Muscle of leg (tissue), 11 donors: ENCODE data around the gene TCERG1L. TPM values are rescaled to one million over a fixed set of nuclear protein-coding genes. Genes with fewer than 3 reads are reported as not detected.
"Not testable (repeated sequence)": the region's sequence is repeated elsewhere in the genome, so short reads cannot be mapped to it uniquely, and the experiment has no call there.

Experiments used
- DNase-seq: peaks from one replicate; pipeline ENCODE4 v3.0.0; 2013
- H3K27ac ChIP-seq: one replicate; pipeline ENCODE4 v1.5.1; 2013; ENCODE audit warnings: mild to moderate bottlenecking, low read length, control low read depth
- H3K27me3 ChIP-seq: one replicate; pipeline ENCODE4 v1.6.1; 2013; ENCODE audit warnings: low read length; ENCODE audit not compliant: control insufficient read depth, insufficient read depth
- H3K36me3 ChIP-seq: one replicate; pipeline ENCODE4 v1.6.1; 2013; ENCODE audit warnings: low read length; ENCODE audit not compliant: control insufficient read depth, insufficient read depth
- H3K4me1 ChIP-seq: one replicate; pipeline ENCODE4 v1.6.1; 2013; ENCODE audit warnings: low read length; ENCODE audit not compliant: control insufficient read depth, insufficient read depth
- H3K4me3 ChIP-seq: one replicate; pipeline ENCODE4 v1.5.1; 2013; ENCODE audit warnings: low read length, control low read depth
- H3K9me3 ChIP-seq: replicated peaks from 2 replicates; pipeline ENCODE4 v1.6.1; 2013; ENCODE audit warnings: low read depth, low read length; ENCODE audit not compliant: control insufficient read depth
- WGBS: methylation state at CpG from one replicate; pipeline ENCODE4 v1.1.5; 2013; ENCODE audit warnings: missing lambda C conversion rate; ENCODE audit not compliant: insufficient coverage; 5-methylcytosine and 5-hydroxymethylcytosine counted together
- polyA plus RNA-seq, 8 donors: library from polyadenylated mRNA; unstranded; fragments of 120-200 nt; gene quantifications; one replicate each; pipeline versions ENCODE4 v1.2.1 to v1.2.3, GENCODE V29; 2013; ENCODE audit warnings: inconsistent platforms in 1 of 8, low replicate concordance in 1 of 8; ENCODE audit not compliant: insufficient read length in 8 of 8, insufficient read depth in 1 of 8
- total RNA-seq: library from RNA; stranded (reverse); fragments of 120-200 nt; gene quantifications from one replicate; pipeline ENCODE4 v1.2.4, GENCODE V29; 2013

TCERG1L gene
- total and polyA plus RNA-seq, 9 donors = 0.04 to 1.1 (median 0.15) TPM

DNA sequence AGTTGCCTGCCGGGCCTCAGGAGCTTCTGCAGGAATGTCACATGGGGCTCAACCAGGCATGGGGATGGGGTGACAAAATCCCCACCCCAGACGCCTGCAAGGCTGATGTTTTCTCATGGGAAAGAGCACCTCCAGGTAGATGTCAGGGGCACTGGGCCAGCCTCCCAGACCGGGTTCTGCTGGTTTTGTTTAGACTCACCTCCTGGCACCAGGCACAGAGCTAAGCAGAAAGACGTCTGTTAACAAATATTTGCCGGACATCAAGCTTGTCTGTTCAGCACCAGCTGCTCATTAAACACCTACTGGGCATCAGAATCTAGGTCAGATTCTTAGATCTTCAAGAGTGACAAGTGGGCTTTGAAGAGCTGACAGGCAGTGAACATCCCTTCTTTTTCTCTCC lies 34.9 kb upstream of the TCERG1L start:
- Histone ChIP-seq H3K9me3 (no peaks in the 10 kb centered on the region), H3K27ac (no peak overlapping the region), H3K4me1 (no peaks in the 10 kb centered on the region), H3K27me3 (peaks cover 3% of the 10 kb centered on the region), H3K4me3 (no peak overlapping the region), H3K36me3 (no peaks in the 10 kb centered on the region)
- WGBS = 38% methylated on average over 3 of the region's 5 CpGs
- no peak for DNase-seq

DNA sequence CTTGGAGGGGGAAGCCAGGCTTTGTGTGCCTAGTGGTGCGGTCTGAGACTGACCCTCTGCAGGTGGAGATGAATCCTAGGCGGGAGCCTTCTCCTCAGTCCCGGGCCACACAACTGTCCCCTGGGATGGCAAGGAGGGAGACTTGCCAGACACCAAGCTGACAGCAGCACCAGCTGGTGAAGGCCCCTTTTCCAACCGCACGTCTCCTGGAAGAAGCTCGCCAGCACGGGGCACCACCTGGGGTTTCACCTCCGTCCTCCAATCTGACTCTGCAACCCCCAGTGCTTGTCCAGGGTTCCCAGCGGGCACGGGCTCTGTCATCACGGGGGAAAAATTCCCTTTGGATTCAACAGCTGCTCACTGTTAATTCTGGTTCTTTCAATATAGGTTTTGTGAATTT lies 34.2 kb upstream of the TCERG1L start:
- no peaks in the 10 kb centered on the region for H3K4me1 ChIP-seq
- H3K27me3 ChIP-seq = no peaks in the 10 kb centered on the region
- no peak overlapping the region for H3K27ac ChIP-seq
- no peaks in the 10 kb centered on the region for H3K9me3 ChIP-seq
- 60% methylated on average over 6 of the region's 11 CpGs for WGBS
- H3K4me3 ChIP-seq = no peak overlapping the region
- H3K36me3 ChIP-seq = no peaks in the 10 kb centered on the region
- no peak for DNase-seq

DNA sequence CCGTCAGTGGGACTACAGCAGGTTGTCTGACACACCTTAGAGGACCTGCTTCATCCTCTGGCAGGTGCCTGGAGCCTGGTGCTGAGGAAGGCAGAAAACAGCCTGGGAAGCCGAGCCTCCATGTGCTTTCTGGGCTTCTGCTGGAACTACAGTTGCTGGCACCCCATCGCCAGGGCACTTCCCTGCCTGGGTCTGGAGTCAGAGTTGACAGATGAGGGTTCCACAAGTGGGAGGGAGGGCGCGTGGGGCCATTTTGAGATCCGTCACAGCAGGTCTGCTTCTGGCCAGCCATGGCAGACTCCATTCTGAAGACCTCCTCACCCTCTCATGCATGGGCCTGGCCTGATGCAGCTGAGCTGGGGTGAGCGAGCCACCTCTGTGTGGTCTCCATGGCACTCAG lies 33.2 kb upstream of the TCERG1L start:
- H3K4me1 ChIP-seq = no peaks in the 10 kb centered on the region
- no peak overlapping the region for H3K27ac ChIP-seq
- 84% methylated on average over 7 of the region's 7 CpGs for WGBS
- no peaks in the 10 kb centered on the region for H3K27me3 ChIP-seq
- no peak overlapping the region for H3K4me3 ChIP-seq
- no peaks in the 10 kb centered on the region for H3K9me3 ChIP-seq
- H3K36me3 ChIP-seq = no peaks in the 10 kb centered on the region
- DNase-seq = no peak

GRCh38 chr10:131337741-131338140 lies 26.2 kb upstream of the TCERG1L start:
- no peaks in the 10 kb centered on the region for H3K4me1 ChIP-seq
- no peaks in the 10 kb centered on the region for H3K36me3 ChIP-seq
- no peak overlapping the region for H3K4me3 ChIP-seq
- WGBS = 56% methylated on average over 2 of the region's 5 CpGs
- no peak overlapping the region for H3K27ac ChIP-seq
- H3K9me3 ChIP-seq = peaks cover 2% of the 10 kb centered on the region
- H3K27me3 ChIP-seq = peaks cover 2% of the 10 kb centered on the region
- DNase-seq = no peak

DNA sequence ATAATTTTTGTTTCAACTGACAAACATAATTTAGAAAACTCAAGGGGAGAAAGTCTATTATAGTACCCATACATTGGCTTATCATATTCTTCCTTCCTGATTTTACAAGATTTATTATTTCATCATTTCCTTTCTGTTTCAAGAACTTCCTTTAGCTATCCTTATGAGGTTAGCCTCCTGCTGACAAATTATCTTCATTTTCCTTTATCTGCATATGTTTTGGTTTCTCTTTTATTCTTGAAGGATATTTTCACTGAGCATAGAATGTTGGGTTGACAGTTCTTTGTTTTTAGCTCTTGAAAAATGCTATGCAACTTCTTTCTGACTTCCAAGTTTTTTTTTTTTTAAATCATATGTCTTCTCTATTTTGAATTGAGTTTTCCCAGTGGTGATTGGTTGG lies 21.3 kb upstream of the TCERG1L start:
- no peak for DNase-seq
- Histone ChIP-seq H3K4me1 (no peaks in the 10 kb centered on the region), H3K36me3 (no peaks in the 10 kb centered on the region), H3K9me3 (no peaks in the 10 kb centered on the region), H3K27ac (no peak overlapping the region), H3K4me3 (no peak overlapping the region), H3K27me3 (peaks cover 2% of the 10 kb centered on the region)

GRCh38 chr10:131323880-131324279 lies 12.4 kb upstream of the TCERG1L start:
- Histone ChIP-seq H3K9me3 (no peaks in the 10 kb centered on the region), H3K4me1 (no peaks in the 10 kb centered on the region), H3K27me3 (peaks cover 27% of the 10 kb centered on the region), H3K27ac (no peak overlapping the region), H3K36me3 (no peaks in the 10 kb centered on the region), H3K4me3 (no peak overlapping the region)
- DNase-seq = no peak
- 47% methylated on average over 12 of the region's 12 CpGs for WGBS

GRCh38 chr10:131323025-131323424 lies 11.5 kb upstream of the TCERG1L start:
- Histone ChIP-seq H3K9me3 (no peaks in the 10 kb centered on the region), H3K27ac (no peak overlapping the region), H3K36me3 (no peaks in the 10 kb centered on the region), H3K4me1 (no peaks in the 10 kb centered on the region), H3K27me3 (peaks cover 29% of the 10 kb centered on the region), H3K4me3 (no peak overlapping the region)
- no CpG with 5 or more reads among the region's 2 CpGs for WGBS
- DNase-seq = no peak

- H3K36me3 ChIP-seq, H3K4me1 ChIP-seq, H3K9me3 ChIP-seq, H3K27ac ChIP-seq, DNase-seq, H3K4me3 ChIP-seq: not testable (repeated sequence)
- H3K27me3 ChIP-seq = peaks cover 31% of the 10 kb centered on the region
- WGBS = 89% methylated on average over 12 of the region's 19 CpGs
Measured at GRCh38 chr10:131322575-131322974, 11.1 kb upstream of the TCERG1L start.

DNA sequence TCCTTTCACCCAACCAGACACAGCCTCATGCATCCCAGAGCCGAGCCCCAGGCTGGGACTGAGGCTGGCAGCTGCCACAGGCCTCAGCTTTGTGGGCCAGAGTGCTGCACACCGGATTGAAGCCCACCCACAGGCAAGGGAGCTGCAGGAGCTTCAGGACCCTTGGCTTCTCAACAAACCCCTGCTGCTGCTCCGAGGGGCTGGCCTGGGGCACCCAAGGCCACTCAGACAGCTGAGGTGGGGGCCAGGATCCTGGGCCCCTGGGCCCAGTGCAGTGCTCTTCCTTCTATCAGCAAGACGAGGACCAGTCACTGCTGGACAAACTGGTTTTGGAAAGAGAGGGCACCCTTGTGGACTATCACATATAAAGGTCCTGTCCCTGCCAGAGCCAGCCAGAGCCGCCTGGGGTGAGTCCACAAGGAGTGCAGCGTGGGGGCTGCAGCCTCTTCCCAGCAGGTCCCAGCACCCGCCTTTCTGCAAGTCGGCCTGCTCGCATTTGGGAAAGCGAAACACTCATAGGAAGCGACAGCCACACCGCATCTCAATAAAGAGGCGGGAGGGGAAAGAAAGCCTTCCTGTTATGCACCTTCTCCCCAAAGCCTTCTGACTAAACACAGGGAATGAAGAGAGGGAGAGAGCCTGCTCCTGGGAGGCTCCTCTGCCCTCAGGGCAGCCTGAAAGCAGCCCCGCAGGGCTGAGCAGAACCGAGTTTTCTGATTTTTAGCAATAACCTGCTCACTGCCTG lies 9.5 kb upstream of the TCERG1L start:
- peaks cover 33% of the 10 kb centered on the region for H3K27me3 ChIP-seq
- 50% methylated on average over 12 of the region's 15 CpGs for whole genome bisulfite sequencing
- no peak overlapping the region for H3K4me3 ChIP-seq
- no peaks in the 10 kb centered on the region for H3K36me3 ChIP-seq
- no peaks in the 10 kb centered on the region for H3K9me3 ChIP-seq
- no peak overlapping the region for H3K27ac ChIP-seq
- no peak for DNase-seq
- H3K4me1 ChIP-seq = no peaks in the 10 kb centered on the region

GRCh38 chr10:131318814-131319213 lies 7.3 kb upstream of the TCERG1L start:
- H3K4me1 ChIP-seq = no peaks in the 10 kb centered on the region
- no peaks in the 10 kb centered on the region for H3K36me3 ChIP-seq
- no peak overlapping the region for H3K27ac ChIP-seq
- no peaks in the 10 kb centered on the region for H3K9me3 ChIP-seq
- peaks cover 38% of the 10 kb centered on the region for H3K27me3 ChIP-seq
- no peak overlapping the region for H3K4me3 ChIP-seq
- WGBS = 66% methylated on average over 6 of the region's 8 CpGs
- no peak for DNase-seq

DNA sequence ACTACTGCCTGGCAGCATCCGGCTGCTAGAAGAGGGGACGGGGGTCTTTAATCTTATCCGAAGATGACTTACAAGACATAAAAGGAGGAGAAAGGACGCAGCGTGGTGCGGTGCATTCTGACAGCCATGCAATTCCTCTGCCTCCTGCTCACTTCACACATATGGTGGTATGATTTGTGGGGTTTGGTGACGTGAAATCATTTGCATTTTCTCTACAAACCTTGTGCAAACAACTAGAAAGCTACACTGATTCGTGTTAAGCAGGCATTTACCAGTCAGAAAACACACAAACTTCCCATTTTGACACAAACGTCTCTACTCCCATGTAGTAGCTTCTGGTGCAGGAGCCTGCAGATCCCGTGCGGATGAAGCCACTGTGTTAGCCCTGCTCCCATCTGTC lies 6.8 kb upstream of the TCERG1L start:
- no peak overlapping the region for H3K4me3 ChIP-seq
- peaks cover 41% of the 10 kb centered on the region for H3K27me3 ChIP-seq
- H3K27ac ChIP-seq = no peak overlapping the region
- 76% methylated on average over 4 of the region's 11 CpGs for WGBS
- no peaks in the 10 kb centered on the region for H3K9me3 ChIP-seq
- no peaks in the 10 kb centered on the region for H3K4me1 ChIP-seq
- DNase-seq = no peak
- H3K36me3 ChIP-seq = no peaks in the 10 kb centered on the region
